Naive thymus-derived CD4-positive, alpha-beta T cell (primary cell): Measurements from ENCODE around the gene TUBGCP2. TPM values are rescaled to one million over a fixed set of nuclear protein-coding genes. Genes with fewer than 3 reads are reported as not detected.
A peak's percentile ranks its signal among the peaks of the same experiment; 100 is the strongest.
"Not testable (repeated sequence)": the region's sequence is repeated elsewhere in the genome, so short reads cannot be mapped to it uniquely, and the experiment has no call there.

ENCODE experiments used
- ATAC-seq: fragments of 150-1000 bp; cut with Tn5 transposase; 2 replicates; pipeline ENCODE4 v1.10.0; 2021; ENCODE audit warnings: mild to moderate bottlenecking, moderate library complexity
- CTCF ChIA-PET: fragments of 350-600 bp; sonication (Branson Sonifier 250); formaldehyde crosslinking; loops from one replicate; lab custom pipeline; 2021; ENCODE audit warnings: antibody characterized with exemption; lab: Charles Lee
- POLR2A ChIA-PET: fragments of 350-600 bp; sonication (Branson Sonifier 250); formaldehyde crosslinking; loops from one replicate; lab custom pipeline; 2021; ENCODE audit warnings: antibody characterized with exemption, inconsistent platforms; lab: Charles Lee
- DNase-seq, 9 donors: peaks; one replicate each; pipeline versions ENCODE4 v3.0.0 to v3.0.0-alpha.2; 2020 to 2022; ENCODE audit warnings: mixed read lengths in 1 of 9
- H3K27ac ChIP-seq: one replicate; pipeline ENCODE4 v1.7.0; 2013; ENCODE audit warnings: mild to moderate bottlenecking, low read depth, low read length, moderate library complexity
- H3K27me3 ChIP-seq, 2 donors: one replicate each; pipeline ENCODE4 v1.7.0; 2013; ENCODE audit warnings: low read length in 2 of 2, mild to moderate bottlenecking in 2 of 2, moderate library complexity in 2 of 2; ENCODE audit not compliant: control insufficient read depth in 2 of 2, insufficient read depth in 2 of 2
- H3K36me3 ChIP-seq, 3 experiments: 1 replicate in 2 of 3; 2 replicates in 1 of 3; pipeline ENCODE4 v1.7.0; 2013; ENCODE audit warnings: low read length in 3 of 3, mild to moderate bottlenecking in 3 of 3, moderate library complexity in 1 of 3; ENCODE audit not compliant: insufficient read depth in 3 of 3, control insufficient read depth in 2 of 3
- H3K4me1 ChIP-seq, 2 donors: one replicate each; pipeline ENCODE4 v1.7.0; 2013; ENCODE audit warnings: low read length in 2 of 2, mild to moderate bottlenecking in 2 of 2, moderate library complexity in 1 of 2; ENCODE audit not compliant: control insufficient read depth in 2 of 2, insufficient read depth in 2 of 2
- H3K4me3 ChIP-seq: 2 replicates; pipeline ENCODE4 v1.7.0; 2013; ENCODE audit warnings: mild to moderate bottlenecking, low read length
- H3K9me3 ChIP-seq, 3 experiments: 1 replicate in 2 of 3; 2 replicates in 1 of 3; pipeline ENCODE4 v1.7.0; 2013; ENCODE audit warnings: low read length in 3 of 3; ENCODE audit not compliant: control insufficient read depth in 2 of 3
- H3K27ac Mint-ChIP-seq, 9 donors: one replicate each; pipeline ENCODE4 v1.8.0; 2020 to 2022; ENCODE audit warnings: mixed read lengths in 9 of 9, mild to moderate bottlenecking in 8 of 9, moderate library complexity in 5 of 9, inconsistent platforms in 2 of 9
- H3K27me3 Mint-ChIP-seq, 5 donors: one replicate each; pipeline ENCODE4 v1.8.0; 2021 to 2022; ENCODE audit warnings: mixed read lengths in 5 of 5, mild to moderate bottlenecking in 1 of 5
- H3K36me3 Mint-ChIP-seq, 5 donors: one replicate each; pipeline ENCODE4 v1.8.0; 2020 to 2022; ENCODE audit warnings: mixed read lengths in 5 of 5, mild to moderate bottlenecking in 3 of 5, inconsistent platforms in 1 of 5
- H3K4me1 Mint-ChIP-seq, 7 donors: one replicate each; pipeline ENCODE4 v1.8.0; 2020 to 2022; ENCODE audit warnings: mixed read lengths in 7 of 7, mild to moderate bottlenecking in 3 of 7, inconsistent platforms in 1 of 7
- H3K4me3 Mint-ChIP-seq, 10 donors: one replicate each; pipeline ENCODE4 v1.8.0; 2020 to 2022; ENCODE audit warnings: mild to moderate bottlenecking in 10 of 10, mixed read lengths in 10 of 10, moderate library complexity in 6 of 10, inconsistent platforms in 2 of 10
- H3K9me3 Mint-ChIP-seq, 11 donors: one replicate each; pipeline ENCODE4 v1.8.0; 2020 to 2022; ENCODE audit warnings: mixed read lengths in 11 of 11, mild to moderate bottlenecking in 4 of 11, inconsistent platforms in 1 of 11, moderate library complexity in 1 of 11
- intact Hi-C, 2 donors: fragments of 100-400 bp; cut with micrococcal nuclease; formaldehyde crosslinking; loops; one replicate each; pipeline ENCODE4 v1.15.1; 2023
- polyA plus RNA-seq, 2 donors: library from polyadenylated mRNA; unstranded; fragments of 300-500 nt; fragmentation: Illumina TruSeq; gene quantifications; one replicate each; pipeline ENCODE4 v1.2.3, GENCODE V29; 2021
- total RNA-seq, 6 experiments: library from RNA in 5 of 6; stranded (reverse) in 5 of 6; gene quantifications; 1 replicate in 5 of 6; 2 replicates in 1 of 6; pipeline ENCODE4 v1.2.3 and lab custom pipeline; 2021 to 2026

TUBGCP2 gene
- total and polyA plus RNA-seq, 7 experiments from 2014 or later: 29.6 to 97.0 (median 67.7) TPM

DNA sequence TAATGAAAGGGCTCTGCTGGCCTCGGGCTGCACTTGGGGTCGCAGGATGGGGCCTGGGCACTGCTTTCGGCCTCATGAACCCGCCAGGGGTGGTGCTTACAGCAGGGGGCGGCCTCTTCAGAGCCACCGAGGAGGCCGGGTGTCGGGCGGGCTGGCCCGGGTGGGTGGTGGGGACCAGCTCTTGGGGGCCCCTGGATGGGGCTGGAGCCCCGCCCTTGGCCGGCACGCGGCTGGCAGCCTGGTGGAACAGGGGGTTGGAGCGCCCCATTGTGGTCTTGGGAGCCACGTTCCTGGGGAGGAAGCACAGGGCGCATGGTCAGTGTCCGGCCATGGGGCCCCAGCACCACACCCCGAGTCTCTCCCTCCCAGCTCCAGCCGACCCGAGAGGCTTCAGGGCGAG is 40.8 kb downstream of the TUBGCP2 start:
- ATAC-seq (no peak), DNase-seq (no peak)
- intact Hi-C loops: no loop called here
- Mint-ChIP-seq H3K4me3 (no peak overlapping the region), H3K27ac (no peak overlapping the region), H3K9me3 (no peaks in the 10 kb centered on the region), H3K27me3 (no peaks in the 10 kb centered on the region), H3K36me3 (peaks cover 0 to 16% (median 0%) of the 10 kb centered on the region in 5 donors), H3K4me1 (peaks cover 19 to 32% (median 27%) of the 10 kb centered on the region in 7 donors)
- ChIA-PET CTCF (no interaction called here), POLR2A (interaction anchor here (0.8 to 1.5 kb wide), 2 partner anchors 11 to 45 kb away, joined by 3 to 7 read pairs; no protein-coding TSS in a partner anchor)
- Histone ChIP-seq H3K27ac (no peak overlapping the region), H3K4me3 (no peak overlapping the region), H3K27me3 (no peaks in the 10 kb centered on the region), H3K9me3 (no peaks in the 10 kb centered on the region), H3K4me1 (peaks cover 16 to 20% of the 10 kb centered on the region in 2 donors), H3K36me3 (peaks cover 0 to 58% (median 0%) of the 10 kb centered on the region in 3 experiments)

DNA sequence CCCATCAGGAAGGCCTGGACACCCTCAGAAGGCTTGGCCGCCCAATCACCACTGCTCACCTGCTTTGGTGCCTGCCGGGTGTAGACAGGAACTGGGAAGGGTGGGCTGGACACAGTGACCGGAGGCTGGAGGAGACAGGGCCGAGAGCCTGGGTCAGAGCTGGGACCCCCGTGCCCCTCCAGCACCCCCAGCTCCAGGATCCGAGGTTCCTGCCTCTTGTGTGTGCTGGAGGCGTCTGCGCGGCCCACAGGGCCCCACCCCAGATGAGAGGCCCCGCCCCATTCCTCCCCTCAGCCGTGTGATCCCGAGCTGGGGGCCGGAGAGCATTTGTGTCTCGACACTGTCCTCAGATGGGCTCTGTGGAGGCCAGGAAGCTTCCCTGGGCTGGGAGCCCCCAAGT is 41.4 kb downstream of the TUBGCP2 start:
- H3K9me3 ChIP-seq: no peaks in the 10 kb centered on the region
- Mint-ChIP-seq H3K9me3 (no peaks in the 10 kb centered on the region), H3K4me1 (peaks cover 22 to 37% (median 32%) of the 10 kb centered on the region in 7 donors), H3K27me3 (no peaks in the 10 kb centered on the region), H3K27ac (no peak overlapping the region), H3K4me3 (no peak overlapping the region), H3K36me3 (peaks cover 0 to 16% (median 0%) of the 10 kb centered on the region in 5 donors)
- peaks cover 19 to 25% of the 10 kb centered on the region in 2 donors for H3K4me1 ChIP-seq
- POLR2A ChIA-PET: interaction anchor here (0.8 to 1.5 kb wide), 2 partner anchors 10 to 46 kb away, joined by 3 to 7 read pairs; no protein-coding TSS in a partner anchor
- ATAC-seq (no peak), DNase-seq (no peak)
- no peak overlapping the region for H3K4me3 ChIP-seq
- H3K27me3 ChIP-seq: no peaks in the 10 kb centered on the region
- H3K27ac ChIP-seq: no peak overlapping the region
- intact Hi-C loops: no loop called here
- CTCF ChIA-PET: interaction anchor here (0.5 kb wide), 1 partner anchor 124 kb away, joined by 3 read pairs; no protein-coding TSS in a partner anchor
- H3K36me3 ChIP-seq: peaks cover 0 to 53% (median 0%) of the 10 kb centered on the region in 3 experiments

DNA sequence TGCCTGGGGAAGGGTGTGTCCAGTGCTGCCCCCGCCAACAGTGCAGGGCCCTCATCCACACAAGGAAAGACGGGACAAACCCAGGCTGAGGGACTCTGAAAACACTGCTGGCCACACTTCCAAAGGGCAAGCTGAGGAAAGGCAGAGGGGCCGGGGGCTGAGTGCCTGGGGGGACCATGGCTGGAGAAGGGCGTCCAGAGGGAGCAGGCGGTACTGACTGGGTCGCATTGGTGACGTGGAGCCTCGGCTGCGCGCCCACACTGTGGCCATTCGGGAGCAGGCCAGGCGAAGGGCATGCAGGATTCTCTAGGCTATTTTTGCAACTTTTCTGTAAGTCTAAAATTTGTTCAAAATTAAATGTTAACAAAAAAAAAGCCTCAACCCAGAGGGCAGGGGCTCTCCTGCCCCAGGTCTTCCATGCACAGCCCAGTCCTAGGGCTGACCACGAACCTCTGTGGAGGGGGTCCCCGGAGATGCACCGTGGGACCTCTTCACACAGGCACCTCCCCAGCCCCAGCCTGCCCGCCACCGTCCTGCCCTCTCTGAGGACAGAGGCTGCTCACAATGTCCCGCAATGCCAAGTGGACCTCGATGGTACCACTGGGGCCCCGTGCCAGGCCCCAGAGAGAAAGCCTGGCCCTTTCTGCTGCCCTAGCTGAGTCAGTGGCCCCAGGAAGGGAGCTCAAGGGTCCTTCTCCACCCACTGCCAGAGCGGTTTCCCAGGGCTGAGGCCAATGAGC is 42.4 kb downstream of the TUBGCP2 start:
- H3K4me3 Mint-ChIP-seq: no peak overlapping the region
- Histone ChIP-seq H3K4me1 (peaks cover 22 to 27% of the 10 kb centered on the region in 2 donors), H3K9me3 (no peaks in the 10 kb centered on the region), H3K36me3 (peaks cover 0 to 44% (median 0%) of the 10 kb centered on the region in 3 experiments), H3K27ac (peak overlapping the region; percentile 35), H3K27me3 (no peaks in the 10 kb centered on the region), H3K4me3 (no peak overlapping the region)
- ChIA-PET CTCF (no interaction called here), POLR2A (interaction anchor here (0.6 kb wide), 1 partner anchor 130 kb away, joined by 5 read pairs; no protein-coding TSS in a partner anchor)
- H3K27ac Mint-ChIP-seq: peak overlapping the region in 5 of 9 donors; percentile 40 to 62 (median 42)
- ATAC-seq: no peak
- no peaks in the 10 kb centered on the region for H3K9me3 Mint-ChIP-seq
- H3K27me3 Mint-ChIP-seq: no peaks in the 10 kb centered on the region
- peaks cover 0 to 14% (median 0%) of the 10 kb centered on the region in 5 donors for H3K36me3 Mint-ChIP-seq
- peaks cover 26 to 41% (median 35%) of the 10 kb centered on the region in 7 donors for H3K4me1 Mint-ChIP-seq
- no peak for DNase-seq
- intact Hi-C loops: no loop called here

DNA sequence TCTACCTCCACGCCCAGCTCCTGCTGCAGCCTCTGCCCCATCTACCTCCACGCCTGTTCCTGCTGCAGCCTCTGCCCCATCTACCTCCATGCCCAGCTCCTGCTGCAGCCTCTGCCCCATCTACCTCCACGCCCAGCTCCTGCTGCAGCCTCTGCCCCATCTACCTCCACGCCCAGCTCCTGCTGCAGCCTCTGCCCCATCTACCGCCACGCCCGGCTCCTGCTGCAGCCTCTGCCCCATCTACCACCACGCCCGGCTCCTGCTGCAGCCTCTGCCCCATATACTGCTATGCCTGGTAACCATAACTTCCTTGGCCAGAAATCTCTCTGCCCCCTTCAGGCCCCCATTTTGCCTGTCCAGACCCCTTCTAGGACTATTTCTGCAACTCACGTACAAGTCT is 43.6 kb downstream of the TUBGCP2 start:
- CTCF ChIA-PET: interaction anchor here (0.7 kb wide), 1 partner anchor 822 kb away, joined by 6 read pairs; no protein-coding TSS in a partner anchor

DNA sequence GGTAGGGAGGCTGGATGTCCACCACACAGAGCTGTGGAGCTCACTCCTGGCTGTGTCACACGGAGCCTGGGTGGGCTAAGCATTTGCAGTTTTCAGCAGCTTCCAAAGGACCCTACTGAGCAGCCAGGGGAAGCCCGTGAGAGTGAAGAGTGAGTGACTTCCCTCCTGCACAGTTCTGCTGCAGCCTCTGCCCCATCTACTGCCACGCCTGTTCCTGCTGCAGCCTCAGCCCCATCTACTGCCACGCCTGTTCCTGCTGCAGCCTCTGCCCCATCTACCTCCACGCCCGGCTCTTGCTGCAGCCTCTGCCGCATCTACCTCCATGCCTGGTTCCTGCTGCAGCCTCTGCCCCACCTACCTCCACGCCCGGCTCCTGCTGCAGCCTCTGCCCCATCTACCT is 44.2 kb downstream of the TUBGCP2 start:
- POLR2A ChIA-PET: interaction anchor here (0.7 to 6.5 kb wide), 5 partner anchors 10 to 126 kb away, joined by 3 to 37 read pairs (median 3); partner anchors contain the start of gene ADAM8
- peak overlapping the region; percentile 28 to 86 (median 51) for H3K27ac Mint-ChIP-seq
- ATAC-seq (peak; percentile 34), DNase-seq (peak in 6 of 9 donors; percentile 43 to 63 (median 60))
- H3K36me3 Mint-ChIP-seq: peaks cover 0 to 14% (median 0%) of the 10 kb centered on the region in 5 donors
- Histone ChIP-seq H3K9me3 (no peaks in the 10 kb centered on the region), H3K27me3 (no peaks in the 10 kb centered on the region), H3K36me3 (peaks cover 0 to 26% (median 0%) of the 10 kb centered on the region in 3 experiments), H3K27ac (peak overlapping the region; percentile 60), H3K4me3 (peak overlapping the region; percentile 30), H3K4me1 (peaks cover 28 to 42% of the 10 kb centered on the region in 2 donors)
- CTCF ChIA-PET: interaction anchor here (0.7 to 1.2 kb wide), 4 partner anchors 11 to 821 kb away, joined by 3 to 6 read pairs (median 4); no protein-coding TSS in a partner anchor
- intact Hi-C loops: loop anchor here (1.0 to 5.0 kb wide), 7 partner anchors 11 to 1362 kb away; partner anchors contain the start of genes ECHS1 (in 2 of the 2), MTG1 (in 2 of the 2), INPP5A (in 1 of the 2) and PPP2R2D (in 1 of the 2)
- H3K27me3 Mint-ChIP-seq: no peaks in the 10 kb centered on the region
- peaks cover 40 to 58% (median 51%) of the 10 kb centered on the region in 7 donors for H3K4me1 Mint-ChIP-seq
- H3K9me3 Mint-ChIP-seq: no peaks in the 10 kb centered on the region
- H3K4me3 Mint-ChIP-seq: peak overlapping the region; percentile 45 to 81 (median 69)

More for the DNA sequence above, 43.6 kb downstream of the TUBGCP2 start:
- Mint-ChIP-seq H3K4me1 (peaks cover 34 to 52% (median 45%) of the 10 kb centered on the region in 7 donors), H3K36me3 (peaks cover 0 to 14% (median 0%) of the 10 kb centered on the region in 5 donors), H3K27ac (peak overlapping the region in 8 of 9 donors; percentile 18 to 74 (median 64)), H3K4me3 (peak overlapping the region in 7 of 10 donors; percentile 20 to 77 (median 47))
- Histone ChIP-seq H3K27ac (peak overlapping the region; percentile 12), H3K4me1 (peaks cover 22 to 36% of the 10 kb centered on the region in 2 donors), H3K36me3 (peaks cover 0 to 32% (median 0%) of the 10 kb centered on the region in 3 experiments)
- ATAC-seq, H3K27me3 ChIP-seq, H3K9me3 Mint-ChIP-seq, H3K4me3 ChIP-seq, H3K9me3 ChIP-seq, intact Hi-C loops, DNase-seq, H3K27me3 Mint-ChIP-seq: not testable (repeated sequence)
- POLR2A ChIA-PET: interaction anchor here (1.0 to 6.5 kb wide), 2 partner anchors 10 to 125 kb away, joined by 3 to 37 read pairs; partner anchors contain the start of gene ADAM8

DNA sequence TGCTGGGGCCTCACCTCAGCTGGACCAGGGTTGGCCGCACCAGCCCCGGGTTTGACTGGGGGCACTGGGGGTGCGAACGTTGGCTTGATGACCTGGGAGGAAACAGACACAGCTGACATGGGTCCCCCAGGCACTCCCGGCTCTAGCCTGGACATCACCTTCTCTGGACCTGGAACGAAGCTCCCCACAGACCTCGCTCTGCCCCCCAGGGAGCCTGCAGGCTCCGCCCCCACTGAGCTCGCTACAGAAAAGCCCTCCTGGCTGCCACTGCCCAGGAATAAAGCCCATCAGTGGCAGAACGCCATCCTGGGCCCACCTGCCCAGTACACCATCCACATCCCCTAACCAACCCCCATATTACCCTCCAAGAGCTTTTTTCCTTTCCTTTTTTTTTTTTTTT is 45.0 kb downstream of the TUBGCP2 start:
- H3K27ac Mint-ChIP-seq: peak overlapping the region in 6 of 9 donors; percentile 28 to 86 (median 67)
- ATAC-seq: no peak
- peaks cover 0 to 14% (median 0%) of the 10 kb centered on the region in 5 donors for H3K36me3 Mint-ChIP-seq

More for the DNA sequence above, 45.0 kb downstream of the TUBGCP2 start:
- ChIA-PET POLR2A (interaction anchor here (0.7 to 6.5 kb wide), 3 partner anchors 11 to 19 kb away, joined by 3 to 37 read pairs (median 4); partner anchors contain the start of gene ADAM8), CTCF (interaction anchor here (0.7 to 1.2 kb wide), 4 partner anchors 8 to 66 kb away, joined by 3 to 5 read pairs (median 4); no protein-coding TSS in a partner anchor)
- no peaks in the 10 kb centered on the region for H3K9me3 Mint-ChIP-seq
- Histone ChIP-seq H3K4me1 (peaks cover 36 to 50% of the 10 kb centered on the region in 2 donors), H3K27ac (peak overlapping the region; percentile 31), H3K27me3 (no peaks in the 10 kb centered on the region), H3K4me3 (no peak overlapping the region), H3K9me3 (no peaks in the 10 kb centered on the region), H3K36me3 (peaks cover 0 to 18% (median 0%) of the 10 kb centered on the region in 3 experiments)
- no peak for DNase-seq
- peaks cover 0 to 2% (median 0%) of the 10 kb centered on the region in 5 donors for H3K27me3 Mint-ChIP-seq
- intact Hi-C loops: loop anchor here (1.0 to 5.0 kb wide), 8 partner anchors 12 to 1361 kb away; partner anchors contain the start of genes ECHS1 (in 2 of the 2), MTG1 (in 2 of the 2), INPP5A (in 1 of the 2) and PPP2R2D (in 1 of the 2)
- peak overlapping the region in 8 of 10 donors; percentile 34 to 81 (median 60) for H3K4me3 Mint-ChIP-seq
- H3K4me1 Mint-ChIP-seq: peaks cover 44 to 65% (median 57%) of the 10 kb centered on the region in 7 donors
